ENCODE measurements around the gene UTP15.

The UTP15 gene

GRCh38 chr5:73624888-73625287 is 59.3 kb downstream of the UTP15 start:
- no peak for DNase-seq

- peak in 2 of 4 experiments; percentile 6 to 9 for DNase-seq
Measured at GRCh38 chr5:73625372-73625943, 59.9 kb downstream of the UTP15 start.

- peak; percentile 35 to 78 (median 48) for DNase-seq
Measured at GRCh38 chr5:73625944-73626811, 60.6 kb downstream of the UTP15 start, which contains the start of gene ARHGEF28. ARHGEF28 (plus strand) TSS chr5:73626196; CDS start chr5:73684852, 58,656 bp downstream.

- peak in 1 of 4 experiments; percentile 2 for DNase-seq
Measured at GRCh38 chr5:73626814-73627313, 61.3 kb downstream of the UTP15 start.

- DNase-seq: no peak
Measured at GRCh38 chr5:73629456-73629855, 63.9 kb downstream of the UTP15 start.

- no peak for DNase-seq
Measured at GRCh38 chr5:73630765-73631164, 65.2 kb downstream of the UTP15 start.

- no peak for DNase-seq
Measured at GRCh38 chr5:73631500-73631899, 66.0 kb downstream of the UTP15 start.
